VCaP (cell line): ENCODE measurements around the gene ORAI3.

ENCODE experiments used
- H3K27ac ChIP-seq: fragments of 450-650 bp; 2 replicates; pipeline ENCODE4 v1.5.1; 2017
- CTCF ChIP-seq: fragments of 450-650 bp; conservative IDR thresholded peaks from 2 replicates; pipeline ENCODE4 v1.5.1; 2017; ENCODE audit warnings: mild to moderate bottlenecking, moderate library complexity

The ORAI3 gene

GRCh38 chr16:31002862-31003341 is 54.0 kb downstream of the ORAI3 start:
- TF ChIP-seq CTCF: no peak
- H3K27ac ChIP-seq: no peak overlapping the region

- no peak for TF ChIP-seq CTCF
- no peak overlapping the region for H3K27ac ChIP-seq
Measured at GRCh38 chr16:31003744-31004143, 54.9 kb downstream of the ORAI3 start.
